ENCODE measurements around the gene PABPN1L. TPM values are rescaled to one million over a fixed set of nuclear protein-coding genes. Genes with fewer than 3 reads are reported as not detected.

Gene PABPN1L
- total and polyA plus RNA-seq, 8 donors, result 0.15 TPM; not detected in 7

DNA sequence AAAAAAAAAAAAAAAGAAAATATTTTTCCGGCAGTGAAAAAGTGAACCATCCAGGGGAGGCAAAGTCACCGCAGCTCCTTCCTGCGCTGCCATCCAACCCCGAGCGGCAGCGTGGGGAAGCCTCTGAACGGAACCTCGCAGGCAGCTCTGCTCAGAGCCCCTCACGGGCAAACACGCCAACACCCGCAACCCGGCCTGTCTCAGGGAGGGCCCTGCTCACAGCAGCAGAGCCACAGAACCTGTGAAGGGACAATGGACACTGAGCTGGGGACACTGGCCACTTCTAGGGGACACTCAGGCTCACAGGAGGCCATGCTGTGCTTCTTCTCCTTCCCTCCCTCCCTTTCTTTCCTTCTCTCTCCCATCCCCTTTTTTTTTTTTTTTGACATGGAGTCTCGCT, 33.4 kb downstream of the PABPN1L start:
- intact Hi-C loops (cut with DNase I; ENCODE audit: low total_unique reads), result no loop called here
- TF ChIP-seq EP300 (IDR thresholded peaks at IDR 0.05) (no peak), POLR2A (IDR thresholded peaks at IDR 0.05) (no peak), POLR2AphosphoS5 (IDR thresholded peaks at IDR 0.05) (no peak), CTCF (IDR thresholded peaks at IDR 0.05) (no peak)
- DNase-seq, result no peak
- 94 to 98% (median 95%) methylated on average over 13 of the region's 13 CpGs for WGBS, 5 donors
- Histone ChIP-seq H3K27ac (no peak overlapping the region), H3K27me3 (no peaks in the 10 kb centered on the region), H3K4me1 (no peaks in the 10 kb centered on the region), H3K36me3 (peaks cover 4 to 57% (median 44%) of the 10 kb centered on the region in 4 donors), H3K9me3 (no peaks in the 10 kb centered on the region), H3K4me3 (no peak overlapping the region)

DNA sequence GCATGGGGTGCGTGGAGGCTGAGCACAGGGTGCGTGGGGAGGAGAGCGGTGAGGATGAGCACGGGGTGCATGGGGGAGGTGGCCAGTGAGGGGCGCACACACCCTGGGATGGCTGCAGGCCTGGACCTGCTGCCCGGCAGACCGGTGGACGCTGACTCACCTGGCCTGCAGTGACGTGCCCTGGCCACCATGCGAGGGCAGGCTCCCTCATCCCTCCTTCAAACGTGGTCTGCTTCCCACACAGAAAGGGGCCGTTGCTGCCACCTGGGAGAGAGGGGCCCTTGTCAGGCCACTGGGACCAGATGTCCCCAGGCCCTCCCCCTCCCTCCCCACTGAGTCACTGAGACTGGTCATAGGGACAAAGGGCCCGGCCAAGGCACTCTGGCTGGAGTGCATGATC, 34.6 kb downstream of the PABPN1L start:
- H3K27ac ChIP-seq, result no peak overlapping the region
- DNase-seq, result no peak
- H3K4me3 ChIP-seq, result no peak overlapping the region
- 68 to 81% (median 69%) methylated on average over 11 to 13 of the region's 13 CpGs for WGBS, 5 donors
- H3K27me3 ChIP-seq, result no peaks in the 10 kb centered on the region
- no peaks in the 10 kb centered on the region for H3K9me3 ChIP-seq
- H3K4me1 ChIP-seq, result no peaks in the 10 kb centered on the region
- no peak for TF ChIP-seq EP300 (IDR thresholded peaks at IDR 0.05)
- TF ChIP-seq POLR2AphosphoS5 (IDR thresholded peaks at IDR 0.05), result no peak
- TF ChIP-seq CTCF (IDR thresholded peaks at IDR 0.05), result no peak
- no peak for TF ChIP-seq POLR2A (IDR thresholded peaks at IDR 0.05)
- intact Hi-C loops (cut with DNase I; ENCODE audit: low total_unique reads), result no loop called here
- H3K36me3 ChIP-seq, result peaks cover 4 to 60% (median 50%) of the 10 kb centered on the region in 4 donors

- peaks cover 0 to 4% (median 0%) of the 10 kb centered on the region in 4 donors for H3K4me1 ChIP-seq
- intact Hi-C loops (cut with DNase I; ENCODE audit: low total_unique reads), result no loop called here
- no peak for TF ChIP-seq EP300 (IDR thresholded peaks at IDR 0.05)
- TF ChIP-seq POLR2AphosphoS5 (IDR thresholded peaks at IDR 0.05), result no peak
- no peak for TF ChIP-seq CTCF (IDR thresholded peaks at IDR 0.05)
- TF ChIP-seq POLR2A (IDR thresholded peaks at IDR 0.05), result no peak
- peak overlapping the region in 1 of 5 donors; percentile 49 for H3K27ac ChIP-seq
- DNase-seq, result no peak
- H3K4me3 ChIP-seq, result no peak overlapping the region
- H3K9me3 ChIP-seq, result no peaks in the 10 kb centered on the region
- H3K36me3 ChIP-seq, result peaks cover 4 to 64% (median 53%) of the 10 kb centered on the region in 4 donors
- 90 to 95% (median 91%) methylated on average over 14 of the region's 14 CpGs for WGBS, 5 donors
- H3K27me3 ChIP-seq, result no peaks in the 10 kb centered on the region
These were observed 35.7 kb downstream of the PABPN1L start for GRCh38 chr16:88830783-88831182.

DNA sequence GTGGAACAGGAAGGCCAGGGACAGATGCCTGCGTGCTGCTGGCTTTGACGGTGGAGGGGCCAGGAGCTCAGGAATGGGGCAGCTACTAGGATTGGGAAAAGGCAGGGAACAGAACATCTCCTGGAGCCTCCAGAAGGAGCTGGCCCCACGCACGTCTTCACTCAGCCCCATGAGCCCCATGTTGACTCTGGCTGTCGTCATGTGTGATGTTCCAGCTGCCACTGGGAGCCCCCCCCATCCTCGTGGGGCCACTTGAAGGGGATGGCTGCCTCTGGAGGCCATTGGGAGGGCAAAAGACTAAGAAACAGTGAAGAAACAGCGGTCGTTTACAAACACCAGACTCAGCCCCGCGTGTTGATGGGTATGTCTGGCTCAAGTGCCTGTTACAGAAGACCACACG, 36.2 kb downstream of the PABPN1L start:
- no peak overlapping the region for H3K4me3 ChIP-seq
- TF ChIP-seq EP300 (IDR thresholded peaks at IDR 0.05) (no peak), POLR2A (IDR thresholded peaks at IDR 0.05) (no peak), POLR2AphosphoS5 (IDR thresholded peaks at IDR 0.05) (peak in 1 of 3 donors; percentile 27), CTCF (IDR thresholded peaks at IDR 0.05) (no peak)
- H3K27me3 ChIP-seq, result no peaks in the 10 kb centered on the region
- peak overlapping the region in 1 of 5 donors; percentile 49 for H3K27ac ChIP-seq
- DNase-seq, result peak in 1 of 2 donors; percentile 75
- 72 to 80% (median 77%) methylated on average over 10 to 11 of the region's 11 CpGs for WGBS, 5 donors
- H3K9me3 ChIP-seq, result no peaks in the 10 kb centered on the region
- H3K4me1 ChIP-seq, result peaks cover 0 to 4% (median 0%) of the 10 kb centered on the region in 4 donors
- H3K36me3 ChIP-seq, result peaks cover 4 to 63% (median 50%) of the 10 kb centered on the region in 4 donors
- intact Hi-C loops (cut with DNase I; ENCODE audit: low total_unique reads), result no loop called here

All from stomach (tissue), 9 donors.